ENCODE results near the gene NCOA1. TPM values are rescaled to one million over a fixed set of nuclear protein-coding genes. Genes with fewer than 3 reads are reported as not detected.

NCOA1 gene
- polyA plus RNA-seq, 1 of the 3 experiments (the other 2 are of a cell fraction): 10.7 TPM

DNA sequence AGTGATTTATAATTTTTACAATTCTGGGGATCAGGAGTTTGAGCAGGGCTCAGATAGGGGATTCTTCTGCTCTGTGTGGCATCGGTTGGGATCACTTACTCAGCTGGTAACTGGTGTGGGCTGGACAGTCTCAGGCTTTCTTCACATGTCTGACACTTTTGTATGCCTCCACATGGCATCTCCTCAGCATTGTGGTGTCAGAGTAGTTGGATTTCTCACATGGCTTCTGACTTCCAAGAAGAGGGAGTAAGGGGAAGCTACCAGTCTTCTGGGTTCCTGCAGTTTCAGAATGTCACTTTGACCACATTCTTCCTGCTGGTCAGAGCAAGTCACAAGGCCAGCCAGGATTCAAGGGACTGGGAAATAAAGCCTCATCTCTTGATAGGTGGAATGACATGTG lies 55.6 kb downstream of the NCOA1 start:
- H3K4me1 ChIP-seq (ENCODE audit: control insufficient read depth in 1 of 2, insufficient read depth in 2 of 2, low read depth in 1 of 2, low read length in 1 of 2): no peaks in the 10 kb centered on the region
- peaks cover 3% of the 10 kb centered on the region for H3F3A ChIP-seq (replicated peaks; ENCODE audit: insufficient read depth)
- CTCF ChIA-PET: interaction anchor here (0.9 to 1.4 kb wide), 4 partner anchors 15 to 24 kb away, joined by 3 to 5 read pairs (median 3); no protein-coding TSS in a partner anchor
- TF ChIP-seq FOXM1 (IDR thresholded peaks at IDR 0.05; ENCODE audit: low read depth) (no peak), RCOR1 (IDR thresholded peaks at IDR 0.05; ENCODE audit: low read length) (no peak), TAF1 (IDR thresholded peaks at IDR 0.05; ENCODE audit: borderline replicate concordance, low read depth, low read length) (no peak), MXI1 (IDR thresholded peaks at IDR 0.05; ENCODE audit: low read depth, low read length) (no peak), SMC3 (IDR thresholded peaks at IDR 0.05; ENCODE audit: low read depth, low read length) (no peak), YY1 (IDR thresholded peaks at IDR 0.05; ENCODE audit: low read depth) (no peak), NFIC (IDR thresholded peaks at IDR 0.05; ENCODE audit: borderline replicate concordance) (no peak), RXRA (IDR thresholded peaks at IDR 0.05; ENCODE audit: borderline replicate concordance, low read depth) (no peak), TCF12 (IDR thresholded peaks at IDR 0.05) (no peak), RFX5 (IDR thresholded peaks at IDR 0.05; ENCODE audit: low read length) (no peak), EZH2phosphoT487 (IDR thresholded peaks at IDR 0.05; ENCODE audit: borderline replicate concordance, low read depth) (no peak), RAD21 (IDR thresholded peaks at IDR 0.05; ENCODE audit: low read length) (no peak), GABPA (IDR thresholded peaks at IDR 0.05; ENCODE audit: low read depth) (no peak), TEAD4 (IDR thresholded peaks at IDR 0.05; ENCODE audit: borderline replicate concordance, insufficient read depth) (no peak), CHD2 (IDR thresholded peaks at IDR 0.05; ENCODE audit: low read length, partially characterized antibody) (no peak)
- TF ChIP-seq, protein P1, sequence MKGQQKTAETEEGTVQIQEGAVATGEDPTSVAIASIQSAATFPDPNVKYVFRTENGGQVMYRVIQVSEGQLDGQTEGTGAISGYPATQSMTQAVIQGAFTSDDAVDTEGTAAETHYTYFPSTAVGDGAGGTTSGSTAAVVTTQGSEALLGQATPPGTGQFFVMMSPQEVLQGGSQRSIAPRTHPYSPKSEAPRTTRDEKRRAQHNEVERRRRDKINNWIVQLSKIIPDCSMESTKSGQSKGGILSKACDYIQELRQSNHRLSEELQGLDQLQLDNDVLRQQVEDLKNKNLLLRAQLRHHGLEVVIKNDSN (IDR thresholded peaks at IDR 0.05; ENCODE audit: borderline replicate concordance, low read depth): no peak
- TF ChIP-seq, protein P2, sequence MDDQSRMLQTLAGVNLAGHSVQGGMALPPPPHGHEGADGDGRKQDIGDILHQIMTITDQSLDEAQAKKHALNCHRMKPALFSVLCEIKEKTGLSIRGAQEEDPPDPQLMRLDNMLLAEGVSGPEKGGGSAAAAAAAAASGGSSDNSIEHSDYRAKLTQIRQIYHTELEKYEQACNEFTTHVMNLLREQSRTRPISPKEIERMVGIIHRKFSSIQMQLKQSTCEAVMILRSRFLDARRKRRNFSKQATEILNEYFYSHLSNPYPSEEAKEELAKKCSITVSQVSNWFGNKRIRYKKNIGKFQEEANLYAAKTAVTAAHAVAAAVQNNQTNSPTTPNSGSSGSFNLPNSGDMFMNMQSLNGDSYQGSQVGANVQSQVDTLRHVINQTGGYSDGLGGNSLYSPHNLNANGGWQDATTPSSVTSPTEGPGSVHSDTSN (IDR thresholded peaks at IDR 0.05): no peak
- TF ChIP-seq, protein P3, sequence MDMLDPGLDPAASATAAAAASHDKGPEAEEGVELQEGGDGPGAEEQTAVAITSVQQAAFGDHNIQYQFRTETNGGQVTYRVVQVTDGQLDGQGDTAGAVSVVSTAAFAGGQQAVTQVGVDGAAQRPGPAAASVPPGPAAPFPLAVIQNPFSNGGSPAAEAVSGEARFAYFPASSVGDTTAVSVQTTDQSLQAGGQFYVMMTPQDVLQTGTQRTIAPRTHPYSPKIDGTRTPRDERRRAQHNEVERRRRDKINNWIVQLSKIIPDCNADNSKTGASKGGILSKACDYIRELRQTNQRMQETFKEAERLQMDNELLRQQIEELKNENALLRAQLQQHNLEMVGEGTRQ (IDR thresholded peaks at IDR 0.05; ENCODE audit: borderline replicate concordance, low read depth, low read length): no peak
- TF ChIP-seq, protein P4, sequence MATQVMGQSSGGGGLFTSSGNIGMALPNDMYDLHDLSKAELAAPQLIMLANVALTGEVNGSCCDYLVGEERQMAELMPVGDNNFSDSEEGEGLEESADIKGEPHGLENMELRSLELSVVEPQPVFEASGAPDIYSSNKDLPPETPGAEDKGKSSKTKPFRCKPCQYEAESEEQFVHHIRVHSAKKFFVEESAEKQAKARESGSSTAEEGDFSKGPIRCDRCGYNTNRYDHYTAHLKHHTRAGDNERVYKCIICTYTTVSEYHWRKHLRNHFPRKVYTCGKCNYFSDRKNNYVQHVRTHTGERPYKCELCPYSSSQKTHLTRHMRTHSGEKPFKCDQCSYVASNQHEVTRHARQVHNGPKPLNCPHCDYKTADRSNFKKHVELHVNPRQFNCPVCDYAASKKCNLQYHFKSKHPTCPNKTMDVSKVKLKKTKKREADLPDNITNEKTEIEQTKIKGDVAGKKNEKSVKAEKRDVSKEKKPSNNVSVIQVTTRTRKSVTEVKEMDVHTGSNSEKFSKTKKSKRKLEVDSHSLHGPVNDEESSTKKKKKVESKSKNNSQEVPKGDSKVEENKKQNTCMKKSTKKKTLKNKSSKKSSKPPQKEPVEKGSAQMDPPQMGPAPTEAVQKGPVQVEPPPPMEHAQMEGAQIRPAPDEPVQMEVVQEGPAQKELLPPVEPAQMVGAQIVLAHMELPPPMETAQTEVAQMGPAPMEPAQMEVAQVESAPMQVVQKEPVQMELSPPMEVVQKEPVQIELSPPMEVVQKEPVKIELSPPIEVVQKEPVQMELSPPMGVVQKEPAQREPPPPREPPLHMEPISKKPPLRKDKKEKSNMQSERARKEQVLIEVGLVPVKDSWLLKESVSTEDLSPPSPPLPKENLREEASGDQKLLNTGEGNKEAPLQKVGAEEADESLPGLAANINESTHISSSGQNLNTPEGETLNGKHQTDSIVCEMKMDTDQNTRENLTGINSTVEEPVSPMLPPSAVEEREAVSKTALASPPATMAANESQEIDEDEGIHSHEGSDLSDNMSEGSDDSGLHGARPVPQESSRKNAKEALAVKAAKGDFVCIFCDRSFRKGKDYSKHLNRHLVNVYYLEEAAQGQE (IDR thresholded peaks at IDR 0.05; ENCODE audit: low read depth, low read length): no peak
- H3K4me3 ChIP-seq (ENCODE audit: low read depth in 2 of 2, low read length in 1 of 2): no peak overlapping the region
- H4K20me1 ChIP-seq (ENCODE audit: insufficient read depth): no peaks in the 10 kb centered on the region
- H3K36me3 ChIP-seq (replicated peaks in 1 of 2; ENCODE audit: control insufficient read depth in 1 of 2, insufficient read depth in 2 of 2, low read length in 1 of 2): peaks cover 0 to 3% of the 10 kb centered on the region in 2 experiments
- 0 out of 2 replicates have a peak, but pooled peaks cover 11% of the 10 kb centered on the region for H3K9me3 ChIP-seq
- H2AFZ ChIP-seq (ENCODE audit: low read depth): no peak overlapping the region
- no peak overlapping the region for H3K27ac ChIP-seq (ENCODE audit: low read depth in 2 of 2, low read length in 1 of 2)
- no peak for DNase-seq
- H3K79me2 ChIP-seq (ENCODE audit: insufficient read depth): peaks cover under 1% of the 10 kb centered on the region; the same call in 1 of the 2 replicates
- POLR2A ChIA-PET: no interaction called here
- H3K4me2 ChIP-seq: no peak overlapping the region
- H3K9ac ChIP-seq: no peak overlapping the region
- no peaks in the 10 kb centered on the region; the same call in 1 of the 2 replicates for H3K9me2 ChIP-seq
- WGBS (ENCODE audit: low lambda C conversion rate): 93% methylated on average over 1 of the region's 1 CpG
- no peaks in the 10 kb centered on the region for H3K27me3 ChIP-seq (ENCODE audit: insufficient read depth)
